ENCODE data around the gene CYLC1. TPM values are rescaled to one million over a fixed set of nuclear protein-coding genes. Genes with fewer than 3 reads are reported as not detected.

CYLC1 gene
- total and polyA plus RNA-seq, 4 donors = not detected

GRCh38 chrX:83934220-83934619 is 73.3 kb downstream of the CYLC1 start:
- no peak for DNase-seq
- no peak overlapping the region for H3K27ac ChIP-seq (ENCODE audit: low read depth in 1 of 2, low read length in 2 of 2)
- no peaks in the 10 kb centered on the region for H3K9me3 ChIP-seq (ENCODE audit: control insufficient read depth, low read length)
- no peaks in the 10 kb centered on the region for H3K27me3 ChIP-seq (ENCODE audit: control insufficient read depth in 1 of 2, insufficient read depth in 2 of 2, low read length in 1 of 2)
- intact Hi-C loops (cut with DNase I) = no loop called here
- no peaks in the 10 kb centered on the region for H3K36me3 ChIP-seq (ENCODE audit: control insufficient read depth in 1 of 2, insufficient read depth in 2 of 2, low read length in 1 of 2)
- WGBS, 2 donors = 65 to 75% methylated on average over 2 of the region's 2 CpGs
- H3K4me3 ChIP-seq (ENCODE audit: low read length in 2 of 2) = no peak overlapping the region
- H3K4me1 ChIP-seq (ENCODE audit: control insufficient read depth in 1 of 2, insufficient read depth in 2 of 2, low read length in 2 of 2) = no peaks in the 10 kb centered on the region
- no peak for ATAC-seq (ENCODE audit: low FRiP score)

Measured in aorta (tissue), 5 donors.